Osteocyte (in vitro differentiated cells): ENCODE data around the gene NELFB. TPM values are rescaled to one million over a fixed set of nuclear protein-coding genes. Genes with fewer than 3 reads are reported as not detected.

Experiments
- DNase-seq: peaks from one replicate; pipeline ENCODE4 v3.0.0; 2021; ENCODE audit warnings: mixed read lengths; ENCODE audit not compliant: unreplicated experiment; ENCODE audit errors: extremely low spot score
- H3K27ac Mint-ChIP-seq: one replicate; pipeline ENCODE4 v1.8.0; 2021; ENCODE audit warnings: mild to moderate bottlenecking, mixed read lengths; ENCODE audit not compliant: unreplicated experiment
- H3K27me3 Mint-ChIP-seq: one replicate; pipeline ENCODE4 v1.8.0; 2021; ENCODE audit warnings: mixed read lengths; ENCODE audit not compliant: unreplicated experiment
- H3K36me3 Mint-ChIP-seq: one replicate; pipeline ENCODE4 v1.8.0; 2021; ENCODE audit warnings: mixed read lengths; ENCODE audit not compliant: unreplicated experiment
- H3K4me1 Mint-ChIP-seq: one replicate; pipeline ENCODE4 v1.8.0; 2021; ENCODE audit warnings: mixed read lengths; ENCODE audit not compliant: unreplicated experiment
- H3K4me3 Mint-ChIP-seq: one replicate; pipeline ENCODE4 v1.8.0; 2021; ENCODE audit warnings: mild to moderate bottlenecking, moderate library complexity, mixed read lengths; ENCODE audit not compliant: unreplicated experiment
- H3K9me3 Mint-ChIP-seq: one replicate; pipeline ENCODE4 v1.8.0; 2021; ENCODE audit warnings: mixed read lengths; ENCODE audit not compliant: unreplicated experiment
- long read RNA-seq: library from polyadenylated mRNA; unstranded; transcript quantifications from one replicate; pipeline ENCODE4 v2.0.0, GENCODE V29; 2021
- total RNA-seq: library from RNA; stranded (reverse); gene quantifications from 2 replicates; pipeline ENCODE4 v1.2.1, GENCODE V29; 2021
- TF ChIP-seq, protein P1 (sequence below): fragments of 200-600 bp; sonication (generic); IDR thresholded peaks from 2 replicates; pipeline ENCODE4 v1.5.0; 2021; ENCODE audit warnings: antibody characterized with exemption, mild to moderate bottlenecking, moderate library complexity

Gene NELFB
- total RNA-seq = 54.1 and 57.6 TPM in 2 replicates
- long read RNA-seq, partial matches to known transcripts = 5 of 10 reads
- long read RNA-seq, other reads (novel, unspliced or antisense) = 3 of 10 reads

- peak within 1 kb of the TSS; percentile 79 for H3K27ac Mint-ChIP-seq
- DNase-seq = peak; percentile 98
- peaks cover 15% of the 10 kb centered on the region for H3K4me1 Mint-ChIP-seq
- TF ChIP-seq, protein P1, sequence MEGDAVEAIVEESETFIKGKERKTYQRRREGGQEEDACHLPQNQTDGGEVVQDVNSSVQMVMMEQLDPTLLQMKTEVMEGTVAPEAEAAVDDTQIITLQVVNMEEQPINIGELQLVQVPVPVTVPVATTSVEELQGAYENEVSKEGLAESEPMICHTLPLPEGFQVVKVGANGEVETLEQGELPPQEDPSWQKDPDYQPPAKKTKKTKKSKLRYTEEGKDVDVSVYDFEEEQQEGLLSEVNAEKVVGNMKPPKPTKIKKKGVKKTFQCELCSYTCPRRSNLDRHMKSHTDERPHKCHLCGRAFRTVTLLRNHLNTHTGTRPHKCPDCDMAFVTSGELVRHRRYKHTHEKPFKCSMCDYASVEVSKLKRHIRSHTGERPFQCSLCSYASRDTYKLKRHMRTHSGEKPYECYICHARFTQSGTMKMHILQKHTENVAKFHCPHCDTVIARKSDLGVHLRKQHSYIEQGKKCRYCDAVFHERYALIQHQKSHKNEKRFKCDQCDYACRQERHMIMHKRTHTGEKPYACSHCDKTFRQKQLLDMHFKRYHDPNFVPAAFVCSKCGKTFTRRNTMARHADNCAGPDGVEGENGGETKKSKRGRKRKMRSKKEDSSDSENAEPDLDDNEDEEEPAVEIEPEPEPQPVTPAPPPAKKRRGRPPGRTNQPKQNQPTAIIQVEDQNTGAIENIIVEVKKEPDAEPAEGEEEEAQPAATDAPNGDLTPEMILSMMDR = no peak
- H3K36me3 Mint-ChIP-seq = no peaks in the 10 kb centered on the region
- H3K27me3 Mint-ChIP-seq = no peaks in the 10 kb centered on the region
- peak within 1 kb of the TSS; percentile 87 for H3K4me3 Mint-ChIP-seq
- no peaks in the 10 kb centered on the region for H3K9me3 Mint-ChIP-seq
These were observed at the start of gene NELFB for GRCh38 chr9:137254624-137255447. Gene NELFB (plus strand): TSS chr9:137255327.

- H3K27ac Mint-ChIP-seq = peak overlapping the region; percentile 19
These were observed 48.5 kb upstream of the NELFB start for GRCh38 chr9:137206602-137207001.

GRCh38 chr9:137211532-137211931 is 43.6 kb upstream of the NELFB start:
- Mint-ChIP-seq H3K27me3 (no peaks in the 10 kb centered on the region), H3K4me3 (no peak overlapping the region), H3K36me3 (peaks cover 11% of the 10 kb centered on the region), H3K4me1 (peaks cover 10% of the 10 kb centered on the region), H3K27ac (no peak overlapping the region), H3K9me3 (no peaks in the 10 kb centered on the region)
- TF ChIP-seq, protein P1 = no peak
- no peak for DNase-seq

More at GRCh38 chr9:137206602-137207001, 48.5 kb upstream of the NELFB start:
- Mint-ChIP-seq H3K27me3 (no peaks in the 10 kb centered on the region), H3K9me3 (no peaks in the 10 kb centered on the region), H3K4me3 (peak overlapping the region; percentile 86), H3K4me1 (peaks cover 41% of the 10 kb centered on the region), H3K36me3 (peaks cover 8% of the 10 kb centered on the region)
- DNase-seq = no peak
- TF ChIP-seq, protein P1 = no peak

DNA sequence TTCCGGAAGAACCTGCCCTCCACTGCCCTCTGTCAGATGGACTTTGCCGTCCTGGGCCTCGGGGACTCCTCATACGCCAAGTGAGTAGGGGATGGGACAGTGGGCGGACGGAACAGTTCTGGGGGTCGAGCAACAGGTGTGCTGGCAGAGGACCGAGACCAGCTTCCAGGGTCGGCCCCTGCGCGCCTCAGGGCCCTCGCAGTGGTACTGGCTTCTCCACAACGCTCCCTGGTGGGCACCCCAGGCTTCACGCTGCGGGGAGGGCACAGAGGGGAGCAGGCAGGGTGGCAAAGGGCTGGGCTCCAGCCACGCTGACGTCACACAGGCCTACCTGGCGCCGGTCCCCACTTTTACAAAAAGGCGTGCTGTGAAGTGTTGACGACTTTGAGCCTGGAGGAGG is 42.6 kb upstream of the NELFB start:
- Mint-ChIP-seq H3K4me3 (no peak overlapping the region), H3K27ac (no peak overlapping the region), H3K36me3 (peaks cover 5% of the 10 kb centered on the region), H3K4me1 (peaks cover under 1% of the 10 kb centered on the region), H3K27me3 (no peaks in the 10 kb centered on the region), H3K9me3 (no peaks in the 10 kb centered on the region)
- DNase-seq = no peak
- TF ChIP-seq, protein P1 = no peak
